Liver (tissue), 9 donors: ENCODE results near the gene S100A5. TPM values are rescaled to one million over a fixed set of nuclear protein-coding genes. Genes with fewer than 3 reads are reported as not detected.

Source experiments
- DNase-seq: peaks from one replicate; pipeline ENCODE4 v3.0.0-alpha.2; 2017; ENCODE audit warnings: low spot score
- H3K27ac ChIP-seq, 2 donors: one replicate each; pipeline ENCODE4 v1.7.0; 2013; ENCODE audit warnings: inconsistent platforms in 2 of 2, low read length in 2 of 2, control low read depth in 1 of 2, low read depth in 1 of 2, mild to moderate bottlenecking in 1 of 2
- H3K27me3 ChIP-seq, 4 donors: one replicate each; pipeline versions ENCODE4 v1.6.1 to v1.7.0; 2013; ENCODE audit warnings: low read length in 3 of 4, inconsistent platforms in 1 of 4, mild to moderate bottlenecking in 1 of 4, moderate library complexity in 1 of 4; ENCODE audit not compliant: control insufficient read depth in 4 of 4, insufficient read depth in 4 of 4
- H3K36me3 ChIP-seq, 4 donors: one replicate each; pipeline versions ENCODE4 v1.6.1 to v1.7.0; 2013; ENCODE audit warnings: low read length in 3 of 4, mild to moderate bottlenecking in 3 of 4, low read depth in 1 of 4, moderate library complexity in 1 of 4; ENCODE audit not compliant: control insufficient read depth in 4 of 4, insufficient read depth in 3 of 4
- H3K4me1 ChIP-seq, 4 donors: one replicate each; pipeline versions ENCODE4 v1.6.1 to v1.7.0; 2013; ENCODE audit warnings: low read length in 3 of 4, mild to moderate bottlenecking in 3 of 4, moderate library complexity in 1 of 4; ENCODE audit not compliant: control insufficient read depth in 4 of 4, insufficient read depth in 4 of 4
- H3K4me3 ChIP-seq, 3 donors: one replicate each; pipeline versions ENCODE4 v1.6.1 to v1.7.0; 2013; ENCODE audit warnings: low read length in 3 of 3, control low read depth in 1 of 3, low read depth in 1 of 3, mild to moderate bottlenecking in 1 of 3
- H3K9ac ChIP-seq, 2 donors: one replicate each; pipeline ENCODE4 v1.7.0; 2013; ENCODE audit warnings: low read length in 2 of 2, mild to moderate bottlenecking in 2 of 2, moderate library complexity in 2 of 2, control low read depth in 1 of 2, low read depth in 1 of 2
- H3K9me3 ChIP-seq, 4 donors: one replicate each; pipeline versions ENCODE4 v1.6.1 to v1.7.0; 2013; ENCODE audit warnings: low read length in 3 of 4; ENCODE audit not compliant: control insufficient read depth in 4 of 4
- HNF4G ChIP-seq: IDR thresholded peaks from 2 replicates; pipeline ENCODE4 v1.6.1; 2016; ENCODE audit warnings: antibody characterized with exemption
- NR2F2 ChIP-seq: IDR thresholded peaks from 2 replicates; pipeline ENCODE4 v1.6.1; 2016; ENCODE audit warnings: antibody characterized with exemption
- RAD21 ChIP-seq, 2 donors: IDR thresholded peaks; 2 replicates each; pipeline ENCODE4 v1.6.1; 2016; ENCODE audit warnings: antibody characterized with exemption in 2 of 2, mild to moderate bottlenecking in 2 of 2
- RXRA ChIP-seq, 2 donors: IDR thresholded peaks; 2 replicates each; pipeline ENCODE4 v1.6.1; 2017 to 2018; ENCODE audit warnings: antibody characterized with exemption in 2 of 2, mild to moderate bottlenecking in 1 of 2
- TAF1 ChIP-seq: conservative IDR thresholded peaks from 2 replicates; pipeline ENCODE4 v1.6.1; 2016; ENCODE audit warnings: antibody characterized with exemption, mild to moderate bottlenecking
- WGBS: extraction: QIAGEN DNeasy Blood & Tissue Kit; methylation state at CpG from one replicate; pipeline ENCODE4 v1.1.7; 2013; 5-methylcytosine and 5-hydroxymethylcytosine counted together
- polyA plus RNA-seq, 2 donors: library from polyadenylated mRNA; stranded (reverse) in 1 of 2; unstranded in 1 of 2; fragments of 200-250 nt in 1 of 2; fragments of >200 nt in 1 of 2; fragmentation: Nextera tagmentation in 1 of 2; extraction: Ambion mirVana in 1 of 2; gene quantifications; one replicate each; pipeline versions ENCODE4 v1.2.1 to v1.2.3, GENCODE V29; 2013 to 2015
- total RNA-seq, 2 donors: library from RNA; depleted of rRNA; stranded (reverse); fragments of >200 nt; gene quantifications; one replicate each; pipeline ENCODE4 v1.2.3, GENCODE V29; 2014
- TF ChIP-seq, protein P1 (sequence below): fragments of 150-350 bp; IDR thresholded peaks from 2 replicates; pipeline ENCODE4 v1.5.1; 2017; ENCODE audit warnings: improper control_type of control experiment, low read depth, low read length; ENCODE audit not compliant: missing input control
- TF ChIP-seq, protein P2 (sequence below): IDR thresholded peaks from 2 replicates; pipeline ENCODE4 v1.6.1; 2016; ENCODE audit warnings: antibody characterized with exemption
- TF ChIP-seq, protein P3 (sequence below): IDR thresholded peaks from 2 replicates; pipeline ENCODE4 v1.6.1; 2016; ENCODE audit warnings: antibody characterized with exemption
- donor health status: healthy.
- donor health status: healthy.
- donor health status: healthy.
- donor health status: healthy.
- donor health status: healthy.

Gene S100A5
- total and polyA plus RNA-seq, 4 donors = not detected

DNA sequence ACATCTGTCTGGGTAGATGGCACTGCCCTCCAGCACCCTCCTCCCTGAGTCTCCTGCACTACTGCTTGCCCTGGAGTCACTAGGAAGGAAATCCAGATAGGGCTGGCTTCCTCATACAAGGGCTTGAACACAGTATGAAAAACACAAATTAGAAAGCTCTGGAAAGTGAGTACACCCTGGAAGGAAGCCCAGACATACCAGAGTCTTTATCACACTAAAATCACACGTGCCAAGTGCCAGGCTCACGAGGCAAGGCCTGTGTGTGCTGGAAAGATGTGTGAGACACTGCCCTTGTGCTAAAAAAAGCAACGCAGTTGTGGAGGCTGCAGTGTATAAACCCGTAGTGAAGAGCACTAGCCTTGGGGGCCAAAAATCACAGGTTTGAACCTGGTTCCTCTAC, 52.0 kb downstream of the S100A5 start:
- Histone ChIP-seq H3K4me3 (no peak overlapping the region), H3K36me3 (no peaks in the 10 kb centered on the region), H3K9me3 (no peaks in the 10 kb centered on the region), H3K27ac (no peak overlapping the region), H3K27me3 (no peaks in the 10 kb centered on the region), H3K4me1 (no peaks in the 10 kb centered on the region), H3K9ac (no peak overlapping the region)
- TF ChIP-seq RAD21 (IDR thresholded peaks at IDR 0.05) = no peak
- TF ChIP-seq, protein P1, sequence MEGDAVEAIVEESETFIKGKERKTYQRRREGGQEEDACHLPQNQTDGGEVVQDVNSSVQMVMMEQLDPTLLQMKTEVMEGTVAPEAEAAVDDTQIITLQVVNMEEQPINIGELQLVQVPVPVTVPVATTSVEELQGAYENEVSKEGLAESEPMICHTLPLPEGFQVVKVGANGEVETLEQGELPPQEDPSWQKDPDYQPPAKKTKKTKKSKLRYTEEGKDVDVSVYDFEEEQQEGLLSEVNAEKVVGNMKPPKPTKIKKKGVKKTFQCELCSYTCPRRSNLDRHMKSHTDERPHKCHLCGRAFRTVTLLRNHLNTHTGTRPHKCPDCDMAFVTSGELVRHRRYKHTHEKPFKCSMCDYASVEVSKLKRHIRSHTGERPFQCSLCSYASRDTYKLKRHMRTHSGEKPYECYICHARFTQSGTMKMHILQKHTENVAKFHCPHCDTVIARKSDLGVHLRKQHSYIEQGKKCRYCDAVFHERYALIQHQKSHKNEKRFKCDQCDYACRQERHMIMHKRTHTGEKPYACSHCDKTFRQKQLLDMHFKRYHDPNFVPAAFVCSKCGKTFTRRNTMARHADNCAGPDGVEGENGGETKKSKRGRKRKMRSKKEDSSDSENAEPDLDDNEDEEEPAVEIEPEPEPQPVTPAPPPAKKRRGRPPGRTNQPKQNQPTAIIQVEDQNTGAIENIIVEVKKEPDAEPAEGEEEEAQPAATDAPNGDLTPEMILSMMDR = no peak
- TF ChIP-seq HNF4G = no peak
- no peak for DNase-seq
- WGBS = 42% methylated on average over 4 of the region's 4 CpGs

DNA sequence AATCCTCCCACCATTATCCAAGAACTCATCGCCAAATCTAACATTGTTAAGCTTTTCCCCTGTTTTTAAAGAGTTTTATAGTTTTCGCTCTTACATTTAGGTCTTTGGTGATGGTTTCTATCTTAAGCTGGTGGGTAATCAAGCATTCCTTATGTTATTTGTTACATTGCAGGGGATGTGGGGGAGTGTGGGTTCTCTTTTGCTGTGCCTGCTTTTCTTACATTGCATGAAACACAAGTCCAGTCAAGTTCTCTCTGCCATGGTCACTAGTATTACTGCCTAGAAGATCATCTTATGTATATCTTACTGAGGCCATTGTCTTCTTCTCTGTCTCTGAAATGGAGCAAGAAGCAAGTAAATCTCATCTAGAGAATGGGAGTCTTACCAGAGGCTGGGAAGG, 53.0 kb downstream of the S100A5 start:
- no peak overlapping the region for H3K27ac ChIP-seq
- no peak overlapping the region for H3K4me3 ChIP-seq
- no peaks in the 10 kb centered on the region for H3K9me3 ChIP-seq
- H3K27me3 ChIP-seq = no peaks in the 10 kb centered on the region
- H3K4me1 ChIP-seq = no peaks in the 10 kb centered on the region
- WGBS = 94% methylated on average over 2 of the region's 2 CpGs
- no peak overlapping the region for H3K9ac ChIP-seq
- H3K36me3 ChIP-seq = no peaks in the 10 kb centered on the region
- no peak for DNase-seq
- TF ChIP-seq TAF1 (no peak), RXRA (IDR thresholded peaks at IDR 0.05) (no peak), NR2F2 (no peak)
- TF ChIP-seq, protein P2, sequence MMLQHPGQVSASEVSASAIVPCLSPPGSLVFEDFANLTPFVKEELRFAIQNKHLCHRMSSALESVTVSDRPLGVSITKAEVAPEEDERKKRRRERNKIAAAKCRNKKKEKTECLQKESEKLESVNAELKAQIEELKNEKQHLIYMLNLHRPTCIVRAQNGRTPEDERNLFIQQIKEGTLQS = no peak
- TF ChIP-seq, protein P3, sequence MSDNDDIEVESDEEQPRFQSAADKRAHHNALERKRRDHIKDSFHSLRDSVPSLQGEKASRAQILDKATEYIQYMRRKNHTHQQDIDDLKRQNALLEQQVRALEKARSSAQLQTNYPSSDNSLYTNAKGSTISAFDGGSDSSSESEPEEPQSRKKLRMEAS = no peak

Other genes with a start within 250 kb of the S100A5 start
- not detected for gene PGLYRP3, start 228.0 kb downstream of the S100A5 start, total RNA-seq
- gene PGLYRP3, start 228.0 kb downstream of the S100A5 start, polyA plus RNA-seq = not detected
- not detected for gene PGLYRP4, start 192.1 kb downstream of the S100A5 start, total RNA-seq
- not detected for gene PGLYRP4, start 192.1 kb downstream of the S100A5 start, polyA plus RNA-seq
- 100 to 1,000 TPM; 191 to 603 TPM for gene S100A9, start 183.1 kb downstream of the S100A5 start, total RNA-seq
- 100 to 1,000 TPM in 1 of 2 donors, 10 to 100 TPM in 1; 35.0 to 125 TPM for gene S100A9, start 183.1 kb downstream of the S100A5 start, polyA plus RNA-seq
- gene S100A12, start 165.3 kb downstream of the S100A5 start, total RNA-seq = 10 to 100 TPM; 19.5 to 35.2 TPM
- 1 to 10 TPM; 3.3 to 4.7 TPM for gene S100A12, start 165.3 kb downstream of the S100A5 start, polyA plus RNA-seq
- 10 to 100 TPM; 38.4 to 99.3 TPM for gene S100A8, start 149.9 kb downstream of the S100A5 start, total RNA-seq
- gene S100A8, start 149.9 kb downstream of the S100A5 start, polyA plus RNA-seq = 10 to 100 TPM; 40.4 to 43.4 TPM
- gene S100A7A, start 124.4 kb downstream of the S100A5 start, total RNA-seq = not detected
- not detected for gene S100A7A, start 124.4 kb downstream of the S100A5 start, polyA plus RNA-seq
- gene S100A7, start 80.3 kb downstream of the S100A5 start, total RNA-seq = not detected
- not detected for gene S100A7, start 80.3 kb downstream of the S100A5 start, polyA plus RNA-seq
- gene S100A6, start 4.9 kb downstream of the S100A5 start, total RNA-seq = 100 to 1,000 TPM in 1 of 2 donors, 1 to 10 TPM in 1; 5.7 to 124 TPM
- gene S100A6, start 4.9 kb downstream of the S100A5 start, polyA plus RNA-seq = 10 to 100 TPM; 27.3 to 30.0 TPM
- 10 to 100 TPM in 1 of 2 donors, 1 to 10 TPM in 1; 4.8 to 69.8 TPM for gene S100A4, start 4.9 kb upstream of the S100A5 start, total RNA-seq
- 10 to 100 TPM; 16.3 to 17.1 TPM for gene S100A4, start 4.9 kb upstream of the S100A5 start, polyA plus RNA-seq
- gene S100A3, start 8.3 kb upstream of the S100A5 start, total RNA-seq = not detected
- gene S100A3, start 8.3 kb upstream of the S100A5 start, polyA plus RNA-seq = not detected
- gene S100A2, start 24.9 kb upstream of the S100A5 start, total RNA-seq = not detected
- gene S100A2, start 24.9 kb upstream of the S100A5 start, polyA plus RNA-seq = under 1 TPM; 0.22 to 0.67 TPM
- gene S100A16, start 72.2 kb upstream of the S100A5 start, total RNA-seq = 10 to 100 TPM; 27.3 to 53.6 TPM
- gene S100A16, start 72.2 kb upstream of the S100A5 start, polyA plus RNA-seq = 100 to 1,000 TPM; 110 to 142 TPM
- 1 to 10 TPM; 1.7 to 4.4 TPM for gene S100A14, start 75.4 kb upstream of the S100A5 start, total RNA-seq
- 1 to 10 TPM; 2.3 to 4.3 TPM for gene S100A14, start 75.4 kb upstream of the S100A5 start, polyA plus RNA-seq
- 10 to 100 TPM in 1 of 2 donors, 1 to 10 TPM in 1; 5.3 to 10.8 TPM for gene S100A13, start 86.6 kb upstream of the S100A5 start, total RNA-seq
- 10 to 100 TPM; 20.5 to 23.0 TPM for gene S100A13, start 86.6 kb upstream of the S100A5 start, polyA plus RNA-seq
- under 1 TPM; 0.33 TPM for gene S100A1, start 87.5 kb upstream of the S100A5 start, total RNA-seq
- under 1 TPM; 0.21 to 0.25 TPM for gene S100A1, start 87.5 kb upstream of the S100A5 start, polyA plus RNA-seq
- 10 to 100 TPM; 26.8 to 30.9 TPM for gene CHTOP, start 93.1 kb upstream of the S100A5 start, total RNA-seq
- gene CHTOP, start 93.1 kb upstream of the S100A5 start, polyA plus RNA-seq = 10 to 100 TPM; 16.4 to 21.9 TPM
- gene SNAPIN, start 117.8 kb upstream of the S100A5 start, total RNA-seq = 10 to 100 TPM; 21.8 to 30.5 TPM
- gene SNAPIN, start 117.8 kb upstream of the S100A5 start, polyA plus RNA-seq = 10 to 100 TPM; 20.0 to 26.6 TPM
- gene ILF2, start 130.1 kb upstream of the S100A5 start, total RNA-seq = 10 to 100 TPM; 50.7 to 84.2 TPM
- 10 to 100 TPM; 28.7 to 52.3 TPM for gene ILF2, start 130.1 kb upstream of the S100A5 start, polyA plus RNA-seq
- 10 to 100 TPM in 1 of 2 donors, 1 to 10 TPM in 1; 4.7 to 15.8 TPM for gene NPR1, start 137.8 kb upstream of the S100A5 start, total RNA-seq
- 10 to 100 TPM in 1 of 2 donors, 1 to 10 TPM in 1; 2.8 to 12.6 TPM for gene NPR1, start 137.8 kb upstream of the S100A5 start, polyA plus RNA-seq
- 10 to 100 TPM; 16.4 to 26.0 TPM for gene INTS3, start 187.1 kb upstream of the S100A5 start, total RNA-seq
- gene INTS3, start 187.1 kb upstream of the S100A5 start, polyA plus RNA-seq = 10 to 100 TPM in 1 of 2 donors, 1 to 10 TPM in 1; 9.0 to 13.9 TPM
- 10 to 100 TPM; 18.1 to 29.1 TPM for gene SLC27A3, start 234.5 kb upstream of the S100A5 start, total RNA-seq
- gene SLC27A3, start 234.5 kb upstream of the S100A5 start, polyA plus RNA-seq = 10 to 100 TPM; 27.2 to 47.4 TPM